Thyroid gland (tissue), 4 donors: ENCODE measurements around the gene SSPN. TPM values are rescaled to one million over a fixed set of nuclear protein-coding genes. Genes with fewer than 3 reads are reported as not detected.
A peak's percentile ranks its signal among the peaks of the same experiment; 100 is the strongest.
"Not testable (repeated sequence)": the region's sequence is repeated elsewhere in the genome, so short reads cannot be mapped to it uniquely, and the experiment has no call there.

Experiments
- DNase-seq, 2 donors: peaks; one replicate each; pipeline ENCODE4 v3.0.0-alpha.2; 2019
- H3K27ac ChIP-seq, 3 donors: fragments of 200-600 bp; sonication (generic); 1 replicate in 2 of 3; 2 replicates in 1 of 3; pipeline ENCODE4 v1.5.1; 2016 to 2019; ENCODE audit warnings: mild to moderate bottlenecking in 1 of 3, moderate library complexity in 1 of 3
- H3K27me3 ChIP-seq: fragments of 200-600 bp; sonication (generic); one replicate; pipeline ENCODE4 v1.5.1; 2019
- H3K36me3 ChIP-seq, 2 donors: fragments of 200-600 bp; sonication (generic); one replicate each; pipeline ENCODE4 v1.5.1; 2016 to 2019
- H3K4me1 ChIP-seq, 2 donors: fragments of 200-600 bp; sonication (generic); one replicate each; pipeline ENCODE4 v1.5.1; 2017 to 2019
- H3K4me3 ChIP-seq, 3 donors: fragments of 200-600 bp; sonication (generic); replicated peaks in 1 of 3; 1 replicate in 2 of 3; 2 replicates in 1 of 3; pipeline ENCODE4 v1.5.1; 2016; ENCODE audit warnings: mild to moderate bottlenecking in 1 of 3
- H3K9me3 ChIP-seq: fragments of 200-600 bp; sonication (generic); one replicate; pipeline ENCODE4 v1.5.1; 2017
- CTCF ChIP-seq, 6 experiments: fragments of 200-600 bp in 3 of 6; fragments of 450-650 bp in 3 of 6; sonication (generic) in 3 of 6; IDR thresholded peaks; one replicate each; pipeline ENCODE4 v1.5.1; 2016 to 2019; ENCODE audit warnings: antibody characterized with exemption in 6 of 6, mild to moderate bottlenecking in 2 of 6, inconsistent platforms in 1 of 6, moderate library complexity in 1 of 6
- POLR2A ChIP-seq, 2 donors: fragments of 450-650 bp; IDR thresholded peaks; one replicate each; pipeline ENCODE4 v1.6.1; 2017; ENCODE audit warnings: antibody characterized with exemption in 2 of 2, mild to moderate bottlenecking in 2 of 2, moderate library complexity in 1 of 2
- WGBS, 2 donors: methylation state at CpG; one replicate each; pipeline ENCODE4 v1.1.5; 2017; 5-methylcytosine and 5-hydroxymethylcytosine counted together
- intact Hi-C: fragments of 100-400 bp; cut with DNase I; formaldehyde crosslinking; loops from one replicate; pipeline ENCODE4 v1.15.1; 2023
- total RNA-seq, 4 donors: library from RNA; depleted of rRNA; stranded (reverse); fragments of >200 nt; gene quantifications; one replicate each; pipeline ENCODE4 v1.2.3, GENCODE V29; 2016

The SSPN gene
- total RNA-seq, 4 donors from 2014 or later: 20.1 to 25.0 (median 22.2) TPM

DNA sequence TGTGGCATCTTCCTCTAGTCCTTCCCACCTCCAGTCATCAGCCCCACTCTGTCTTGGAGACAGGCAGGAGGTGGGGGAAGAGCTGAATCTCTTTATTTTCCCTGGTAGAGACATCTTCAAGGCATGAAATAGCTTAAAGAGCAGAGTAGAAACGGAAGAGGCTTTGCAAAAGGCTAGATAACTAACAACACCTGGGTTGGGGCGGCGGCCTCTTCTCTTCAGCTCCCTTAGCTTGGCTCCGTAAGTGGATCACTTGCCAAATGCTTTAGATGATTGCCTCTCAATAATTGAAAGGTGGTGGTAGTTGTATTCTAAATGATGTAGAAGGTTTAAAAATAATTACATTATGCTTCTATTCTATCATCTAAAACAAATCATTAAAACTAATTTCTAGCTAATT, 36.1 kb downstream of the SSPN start:
- TF ChIP-seq POLR2A (IDR thresholded peaks at IDR 0.05) (no peak), CTCF (IDR thresholded peaks at IDR 0.05) (no peak)
- 73 to 74% methylated on average over 4 of the region's 4 CpGs for WGBS, 2 donors
- Histone ChIP-seq H3K27me3 (no peaks in the 10 kb centered on the region), H3K36me3 (no peaks in the 10 kb centered on the region), H3K4me3 (no peak overlapping the region), H3K27ac (peak overlapping the region; percentile 6 to 64 (median 8)), H3K4me1 (peaks cover 0 to 14% of the 10 kb centered on the region in 2 donors), H3K9me3 (no peaks in the 10 kb centered on the region)
- peak in 1 of 2 donors; percentile 17 for DNase-seq
- intact Hi-C loops: no loop called here

DNA sequence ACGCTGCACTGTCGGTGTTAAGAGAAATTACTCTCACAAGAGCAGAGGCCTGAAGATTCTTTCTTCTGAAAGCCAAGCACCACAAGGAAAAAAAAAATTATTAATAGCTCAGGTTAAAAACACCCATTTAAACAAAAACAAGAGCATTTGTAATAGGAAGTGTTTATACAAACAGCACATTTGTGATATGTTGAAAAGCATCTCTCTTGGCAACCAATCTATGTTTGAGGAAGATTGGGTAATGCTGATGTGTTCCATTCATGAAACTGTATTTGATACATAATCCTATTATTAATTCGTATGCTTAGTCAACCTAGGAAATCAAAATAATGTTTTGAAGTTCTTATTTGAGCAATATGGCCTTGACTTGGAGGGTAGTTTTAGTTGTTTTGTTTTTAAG, 36.5 kb downstream of the SSPN start:
- Histone ChIP-seq H3K9me3 (no peaks in the 10 kb centered on the region), H3K36me3 (no peaks in the 10 kb centered on the region), H3K4me3 (no peak overlapping the region), H3K27me3 (no peaks in the 10 kb centered on the region), H3K27ac (peak overlapping the region in 1 of 3 donors; percentile 64), H3K4me1 (peaks cover 0 to 13% of the 10 kb centered on the region in 2 donors)
- TF ChIP-seq POLR2A (IDR thresholded peaks at IDR 0.05): no peak
- no peak for TF ChIP-seq CTCF (IDR thresholded peaks at IDR 0.05)
- intact Hi-C loops: no loop called here
- WGBS, 2 donors: 90 to 97% methylated on average over 3 of the region's 3 CpGs
- no peak for DNase-seq

DNA sequence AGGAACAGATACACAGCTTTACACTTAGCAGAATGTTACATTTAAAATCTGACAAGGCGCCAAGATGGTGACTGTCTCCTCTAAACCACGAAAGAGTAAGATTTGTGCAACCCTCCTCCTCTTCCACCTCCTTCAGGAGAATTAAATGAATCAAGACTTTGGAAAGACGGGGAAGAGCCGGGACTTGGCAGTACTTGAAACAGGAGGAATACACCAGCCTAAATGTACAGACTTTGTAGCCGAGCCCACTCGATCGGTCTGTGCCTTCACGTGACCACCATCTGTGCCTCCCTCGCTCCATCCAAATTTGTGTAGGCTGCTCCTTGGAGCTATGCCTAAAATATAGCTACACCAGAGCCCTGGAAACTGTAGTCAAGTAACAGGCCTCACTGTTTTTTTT, 38.3 kb downstream of the SSPN start:
- Histone ChIP-seq H3K36me3 (no peaks in the 10 kb centered on the region), H3K27ac (no peak overlapping the region), H3K27me3 (no peaks in the 10 kb centered on the region), H3K9me3 (no peaks in the 10 kb centered on the region), H3K4me1 (peaks cover 9 to 20% of the 10 kb centered on the region in 2 donors), H3K4me3 (no peak overlapping the region)
- WGBS, 2 donors: 91 to 92% methylated on average over 9 of the region's 9 CpGs
- no peak for DNase-seq
- intact Hi-C loops: no loop called here
- TF ChIP-seq POLR2A (IDR thresholded peaks at IDR 0.05) (no peak), CTCF (IDR thresholded peaks at IDR 0.05) (no peak)

- DNase-seq, H3K9me3 ChIP-seq, H3K4me3 ChIP-seq, H3K27me3 ChIP-seq, H3K36me3 ChIP-seq, H3K27ac ChIP-seq, intact Hi-C loops: not testable (repeated sequence)
- H3K4me1 ChIP-seq: peaks cover 23 to 38% of the 10 kb centered on the region in 2 donors
- 85 to 100% methylated on average over 2 of the region's 2 CpGs for WGBS, 2 donors
These were observed 40.1 kb downstream of the SSPN start for GRCh38 chr12:26235465-26235864.

GRCh38 chr12:26238341-26239121, 43.2 kb downstream of the SSPN start:
- Histone ChIP-seq H3K4me1 (peaks cover 23 to 35% of the 10 kb centered on the region in 2 donors), H3K27me3 (no peaks in the 10 kb centered on the region), H3K27ac (peak overlapping the region; percentile 82 to 86 (median 83)), H3K9me3 (no peaks in the 10 kb centered on the region), H3K4me3 (no peak overlapping the region), H3K36me3 (no peaks in the 10 kb centered on the region)
- DNase-seq: peak; percentile 47 to 52
- 28 to 50% methylated on average over 4 of the region's 4 CpGs for WGBS, 2 donors
- TF ChIP-seq POLR2A (IDR thresholded peaks at IDR 0.05) (no peak), CTCF (IDR thresholded peaks at IDR 0.05) (no peak)
- intact Hi-C loops: no loop called here
